ENCODE measurements around the gene CDYL2.

DNA sequence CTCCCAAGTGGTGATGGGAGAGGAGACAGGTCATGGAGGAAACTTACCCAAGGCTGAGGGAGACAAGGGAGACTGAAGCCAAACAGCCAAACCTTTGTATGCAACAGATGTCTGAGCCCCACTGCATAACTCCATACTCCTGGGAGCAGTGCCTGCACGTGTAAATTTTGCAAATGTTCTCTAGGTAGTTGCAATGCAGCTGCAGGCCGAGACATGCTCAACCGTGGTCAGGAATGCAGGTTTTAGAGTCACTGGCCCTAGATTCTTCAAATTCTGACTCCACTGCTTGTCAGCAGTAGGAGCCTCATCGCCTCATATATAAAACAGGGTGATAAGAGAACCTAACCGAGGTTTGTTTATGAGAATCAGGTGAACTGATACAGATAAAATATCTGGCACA is 252.1 kb downstream of the CDYL2 start:
- TF ChIP-seq, protein P1, sequence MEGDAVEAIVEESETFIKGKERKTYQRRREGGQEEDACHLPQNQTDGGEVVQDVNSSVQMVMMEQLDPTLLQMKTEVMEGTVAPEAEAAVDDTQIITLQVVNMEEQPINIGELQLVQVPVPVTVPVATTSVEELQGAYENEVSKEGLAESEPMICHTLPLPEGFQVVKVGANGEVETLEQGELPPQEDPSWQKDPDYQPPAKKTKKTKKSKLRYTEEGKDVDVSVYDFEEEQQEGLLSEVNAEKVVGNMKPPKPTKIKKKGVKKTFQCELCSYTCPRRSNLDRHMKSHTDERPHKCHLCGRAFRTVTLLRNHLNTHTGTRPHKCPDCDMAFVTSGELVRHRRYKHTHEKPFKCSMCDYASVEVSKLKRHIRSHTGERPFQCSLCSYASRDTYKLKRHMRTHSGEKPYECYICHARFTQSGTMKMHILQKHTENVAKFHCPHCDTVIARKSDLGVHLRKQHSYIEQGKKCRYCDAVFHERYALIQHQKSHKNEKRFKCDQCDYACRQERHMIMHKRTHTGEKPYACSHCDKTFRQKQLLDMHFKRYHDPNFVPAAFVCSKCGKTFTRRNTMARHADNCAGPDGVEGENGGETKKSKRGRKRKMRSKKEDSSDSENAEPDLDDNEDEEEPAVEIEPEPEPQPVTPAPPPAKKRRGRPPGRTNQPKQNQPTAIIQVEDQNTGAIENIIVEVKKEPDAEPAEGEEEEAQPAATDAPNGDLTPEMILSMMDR (IDR thresholded peaks at IDR 0.05; ENCODE audit: poor library complexity), result no peak
- no peak for TF ChIP-seq EZH2 (IDR thresholded peaks at IDR 0.05; ENCODE audit: borderline replicate concordance)
- no peak for TF ChIP-seq EZH2phosphoT487 (IDR thresholded peaks at IDR 0.05; ENCODE audit: low read depth, severe bottlenecking, unreplicated experiment)

All from hepatocyte (in vitro differentiated cells).